ENCODE results near the gene PEAR1. TPM values are rescaled to one million over a fixed set of nuclear protein-coding genes. Genes with fewer than 3 reads are reported as not detected.
A peak's percentile ranks its signal among the peaks of the same experiment; 100 is the strongest.

Gene PEAR1
- total RNA-seq, 1 experiment from 2014 or later: 10.8 TPM

DNA sequence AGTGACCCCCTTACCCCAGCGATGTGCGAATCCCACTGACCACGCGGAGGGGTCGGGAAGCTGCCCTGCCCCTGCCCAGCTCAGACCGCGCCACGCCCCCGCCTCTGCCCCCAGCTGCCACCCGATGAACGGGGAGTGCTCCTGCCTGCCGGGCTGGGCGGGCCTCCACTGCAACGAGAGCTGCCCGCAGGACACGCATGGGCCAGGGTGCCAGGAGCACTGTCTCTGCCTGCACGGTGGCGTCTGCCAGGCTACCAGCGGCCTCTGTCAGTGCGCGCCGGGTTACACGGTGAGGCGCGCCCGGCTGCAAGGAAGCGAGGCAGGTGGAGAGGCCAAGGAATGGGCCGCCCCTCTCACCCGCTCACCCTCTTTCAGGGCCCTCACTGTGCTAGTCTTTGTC lies 15.0 kb downstream of the PEAR1 start:
- no peaks in the 10 kb centered on the region; a peak in 1 of 4 replicates for H3K9me3 ChIP-seq (ENCODE audit: control insufficient read depth in 1 of 2, insufficient read depth in 1 of 2, low read depth in 1 of 2, low read length in 2 of 2)
- no peaks in the 10 kb centered on the region for H3K79me2 ChIP-seq (ENCODE audit: insufficient read depth, low read length)
- H2AFZ ChIP-seq (ENCODE audit: low read depth, low read length, poor library complexity, severe bottlenecking): no peak overlapping the region
- H3K9me2 ChIP-seq (ENCODE audit: insufficient read depth): no peaks in the 10 kb centered on the region
- no peak for TF ChIP-seq POLR2AphosphoS5 (IDR thresholded peaks at IDR 0.05; ENCODE audit: low read depth, low read length)
- TF ChIP-seq ZFX (IDR thresholded peaks at IDR 0.05): no peak
- no peak for TF ChIP-seq TCF7L2 (IDR thresholded peaks at IDR 0.05; ENCODE audit: borderline replicate concordance, extremely low read depth, insufficient read depth, insufficient read length)
- no peak for TF ChIP-seq CEBPB (IDR thresholded peaks at IDR 0.05; ENCODE audit: low read depth)
- no peak for TF ChIP-seq ZNF274 (IDR thresholded peaks at IDR 0.05; ENCODE audit: low read depth, low read length)
- TF ChIP-seq, protein P1, sequence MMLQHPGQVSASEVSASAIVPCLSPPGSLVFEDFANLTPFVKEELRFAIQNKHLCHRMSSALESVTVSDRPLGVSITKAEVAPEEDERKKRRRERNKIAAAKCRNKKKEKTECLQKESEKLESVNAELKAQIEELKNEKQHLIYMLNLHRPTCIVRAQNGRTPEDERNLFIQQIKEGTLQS (IDR thresholded peaks at IDR 0.05): no peak
- TF ChIP-seq EGR1 (IDR thresholded peaks at IDR 0.05; ENCODE audit: low read depth): no peak
- TF ChIP-seq EZH2phosphoT487 (IDR thresholded peaks at IDR 0.05; ENCODE audit: borderline replicate concordance): no peak
- TF ChIP-seq SRF (IDR thresholded peaks at IDR 0.05; ENCODE audit: low read depth): no peak
- no peak for TF ChIP-seq EZH2 (IDR thresholded peaks at IDR 0.05)
- DNase-seq (ENCODE audit: low read depth, low spot score): no peak
- peak overlapping the region; percentile 80 for H3K9ac ChIP-seq (ENCODE audit: low read length)
- H3K27me3 ChIP-seq (ENCODE audit: insufficient read depth, low read length): no peaks in the 10 kb centered on the region
- no peak for ATAC-seq
- no TSS peak for BruUV-seq (replicated peaks)
- intact Hi-C loops (cut with micrococcal nuclease): no loop called here
- H3K27ac ChIP-seq (ENCODE audit: low read depth, low read length): peak overlapping the region; percentile 61; the same call in 1 of the 2 replicates
- peak overlapping the region; percentile 85 for H3K4me2 ChIP-seq (ENCODE audit: low read length)
- ChIA-PET CTCF (no interaction called here), RAD21 (ENCODE audit: low non-redundant PET in 1 of 2, low total read pairs in 2 of 2, uncharacterized antibody in 2 of 2, unreplicated experiment in 2 of 2) (no interaction called here), POLR2A (no interaction called here)
- H3K36me3 ChIP-seq (ENCODE audit: control insufficient read depth in 1 of 2, insufficient read depth in 2 of 2, low read length in 2 of 2): peaks cover 0 to 4% of the 10 kb centered on the region in 2 experiments; a peak in 2 of 4 replicates
- H4K20me1 ChIP-seq (ENCODE audit: insufficient read depth): no peaks in the 10 kb centered on the region
- H3K4me3 ChIP-seq (replicated peaks in 1 of 2; ENCODE audit: low read depth in 1 of 2, low read length in 2 of 2): peak overlapping the region; percentile 75 to 91
- H3K4me1 ChIP-seq (ENCODE audit: control insufficient read depth in 1 of 2, insufficient read depth in 2 of 2, low read length in 2 of 2): peaks cover 6 to 27% of the 10 kb centered on the region in 2 experiments; a peak in 3 of 4 replicates

DNA sequence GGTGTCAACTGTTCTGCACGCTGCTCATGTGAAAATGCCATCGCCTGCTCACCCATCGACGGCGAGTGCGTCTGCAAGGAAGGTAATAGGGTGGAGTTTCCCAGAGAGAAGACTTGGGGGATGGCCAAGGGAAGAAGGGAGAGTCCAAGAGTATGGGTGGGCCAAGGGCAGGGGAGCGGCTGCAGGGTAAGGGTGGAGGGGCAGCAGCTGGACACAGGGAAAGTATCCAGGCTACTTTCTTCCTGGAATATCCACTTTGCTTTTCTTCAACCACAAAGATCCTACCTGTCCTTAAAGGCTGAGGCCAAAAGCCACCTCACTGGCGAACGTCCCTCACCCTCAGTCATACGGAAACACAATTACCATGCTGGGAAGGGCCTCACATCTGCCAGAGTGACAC lies 15.4 kb downstream of the PEAR1 start:
- ChIA-PET RAD21 (ENCODE audit: low non-redundant PET in 1 of 2, low total read pairs in 2 of 2, uncharacterized antibody in 2 of 2, unreplicated experiment in 2 of 2) (no interaction called here), POLR2A (no interaction called here), CTCF (interaction anchor here (0.9 kb wide), 1 partner anchor 19 kb away, joined by 3 read pairs; no protein-coding TSS in a partner anchor)
- ATAC-seq: no peak
- H3K36me3 ChIP-seq (ENCODE audit: control insufficient read depth in 1 of 2, insufficient read depth in 2 of 2, low read length in 2 of 2): peaks cover 0 to 4% of the 10 kb centered on the region in 2 experiments; a peak in 2 of 4 replicates
- H3K9ac ChIP-seq (ENCODE audit: low read length): no peak overlapping the region
- no peaks in the 10 kb centered on the region; a peak in 1 of 4 replicates for H3K9me3 ChIP-seq (ENCODE audit: control insufficient read depth in 1 of 2, insufficient read depth in 1 of 2, low read depth in 1 of 2, low read length in 2 of 2)
- intact Hi-C loops (cut with micrococcal nuclease): no loop called here
- H4K20me1 ChIP-seq (ENCODE audit: insufficient read depth): no peaks in the 10 kb centered on the region
- no peak overlapping the region for H2AFZ ChIP-seq (ENCODE audit: low read depth, low read length, poor library complexity, severe bottlenecking)
- H3K79me2 ChIP-seq (ENCODE audit: insufficient read depth, low read length): no peaks in the 10 kb centered on the region
- H3K9me2 ChIP-seq (ENCODE audit: insufficient read depth): no peaks in the 10 kb centered on the region
- TF ChIP-seq CBX3 (IDR thresholded peaks at IDR 0.05; ENCODE audit: low read depth): no peak
- TF ChIP-seq JUND (IDR thresholded peaks at IDR 0.05): no peak
- no peak for TF ChIP-seq FOSL1 (IDR thresholded peaks at IDR 0.05; ENCODE audit: low read depth)
- TF ChIP-seq CEBPB (IDR thresholded peaks at IDR 0.05; ENCODE audit: low read depth): no peak
- TF ChIP-seq, protein P2, sequence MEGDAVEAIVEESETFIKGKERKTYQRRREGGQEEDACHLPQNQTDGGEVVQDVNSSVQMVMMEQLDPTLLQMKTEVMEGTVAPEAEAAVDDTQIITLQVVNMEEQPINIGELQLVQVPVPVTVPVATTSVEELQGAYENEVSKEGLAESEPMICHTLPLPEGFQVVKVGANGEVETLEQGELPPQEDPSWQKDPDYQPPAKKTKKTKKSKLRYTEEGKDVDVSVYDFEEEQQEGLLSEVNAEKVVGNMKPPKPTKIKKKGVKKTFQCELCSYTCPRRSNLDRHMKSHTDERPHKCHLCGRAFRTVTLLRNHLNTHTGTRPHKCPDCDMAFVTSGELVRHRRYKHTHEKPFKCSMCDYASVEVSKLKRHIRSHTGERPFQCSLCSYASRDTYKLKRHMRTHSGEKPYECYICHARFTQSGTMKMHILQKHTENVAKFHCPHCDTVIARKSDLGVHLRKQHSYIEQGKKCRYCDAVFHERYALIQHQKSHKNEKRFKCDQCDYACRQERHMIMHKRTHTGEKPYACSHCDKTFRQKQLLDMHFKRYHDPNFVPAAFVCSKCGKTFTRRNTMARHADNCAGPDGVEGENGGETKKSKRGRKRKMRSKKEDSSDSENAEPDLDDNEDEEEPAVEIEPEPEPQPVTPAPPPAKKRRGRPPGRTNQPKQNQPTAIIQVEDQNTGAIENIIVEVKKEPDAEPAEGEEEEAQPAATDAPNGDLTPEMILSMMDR (IDR thresholded peaks at IDR 0.05 in 2 of 3, conservative IDR thresholded peaks at IDR 0.05 in 1 of 3; ENCODE audit: borderline replicate concordance in 1 of 3, insufficient read depth in 1 of 3, low read depth in 2 of 3, low read length in 2 of 3): no peak
- TF ChIP-seq TCF7L2 (IDR thresholded peaks at IDR 0.05; ENCODE audit: borderline replicate concordance, extremely low read depth, insufficient read depth, insufficient read length): no peak
- TF ChIP-seq, protein P1 (IDR thresholded peaks at IDR 0.05): no peak
- peaks cover 6 to 27% of the 10 kb centered on the region in 2 experiments; a peak in 3 of 4 replicates for H3K4me1 ChIP-seq (ENCODE audit: control insufficient read depth in 1 of 2, insufficient read depth in 2 of 2, low read length in 2 of 2)
- peak overlapping the region; percentile 85 for H3K4me2 ChIP-seq (ENCODE audit: low read length)
- DNase-seq (ENCODE audit: low read depth, low spot score): no peak
- BruUV-seq (replicated peaks): no TSS peak
- no peak overlapping the region for H3K27ac ChIP-seq (ENCODE audit: low read depth, low read length)
- H3K4me3 ChIP-seq (replicated peaks in 1 of 2; ENCODE audit: low read depth in 1 of 2, low read length in 2 of 2): no peak overlapping the region; a peak in 1 of 4 replicates
- no peaks in the 10 kb centered on the region for H3K27me3 ChIP-seq (ENCODE audit: insufficient read depth, low read length)
